Mammary epithelial cell (primary cell): ENCODE measurements around the gene CPD.

Source experiments
- CTCF ChIP-seq, 2 donors: IDR thresholded peaks in 1 of 2; conservative IDR thresholded peaks in 1 of 2; 2 replicates each; pipeline ENCODE4 v1.5.1; 2011 to 2012; ENCODE audit warnings: inconsistent platforms in 2 of 2, low read length in 2 of 2, mild to moderate bottlenecking in 2 of 2, control low read depth in 1 of 2, low read depth in 1 of 2; ENCODE audit not compliant: insufficient read depth in 1 of 2; ENCODE audit errors: extremely low read depth in 1 of 2
- EZH2 ChIP-seq: IDR thresholded peaks from 2 replicates; pipeline ENCODE4 v1.6.1; 2012; ENCODE audit warnings: low read length, inconsistent platforms, borderline replicate concordance

- TF ChIP-seq CTCF (conservative IDR thresholded peaks at IDR 0.05 in 1 of 2, IDR thresholded peaks at IDR 0.05 in 1 of 2; ENCODE audit: extremely low read depth in 1 of 2, insufficient read depth in 1 of 2, low read depth in 1 of 2, low read length in 2 of 2) (peak in 1 of 2 donors; percentile 41), EZH2 (no peak)
These were observed 6.0 kb upstream of the CPD start for GRCh38 chr17:30372755-30373154.
